B cell (primary cell): ENCODE results near the gene WDR53.
"Not testable (repeated sequence)": the region's sequence is repeated elsewhere in the genome, so short reads cannot be mapped to it uniquely, and the experiment has no call there.

ENCODE experiments used
- EZH2 ChIP-seq: IDR thresholded peaks from 2 replicates; pipeline ENCODE4 v1.6.1; 2012; ENCODE audit warnings: borderline replicate concordance, low read depth, mild to moderate bottlenecking, moderate library complexity, low read length; ENCODE audit not compliant: insufficient read depth, poor library complexity, severe bottlenecking
- TF ChIP-seq, protein P1 (sequence below): fragments of 200-600 bp; IDR thresholded peaks from one replicate; pipeline ENCODE4 v1.8.0; 2022; ENCODE audit warnings: antibody characterized with exemption, mild to moderate bottlenecking

DNA sequence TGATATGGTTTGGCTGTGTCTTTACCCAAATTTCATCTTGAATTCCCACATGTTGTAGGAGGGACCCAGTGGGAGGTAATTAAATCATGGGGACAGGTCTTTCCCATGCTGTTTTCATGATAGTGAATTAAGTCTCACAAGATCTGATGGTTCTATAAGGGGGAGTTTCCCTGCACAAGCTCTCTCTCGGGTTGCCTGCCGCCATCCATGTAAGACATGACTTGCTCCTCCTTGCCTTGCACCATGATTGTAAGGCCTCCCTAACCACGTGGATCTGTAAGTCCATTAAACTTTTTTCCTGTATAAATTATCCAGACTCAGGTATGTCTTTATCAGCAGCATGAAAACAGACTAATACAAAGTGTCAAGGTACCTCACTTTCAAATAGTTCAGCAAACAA, 18.2 kb downstream of the WDR53 start:
- TF ChIP-seq, protein P1, sequence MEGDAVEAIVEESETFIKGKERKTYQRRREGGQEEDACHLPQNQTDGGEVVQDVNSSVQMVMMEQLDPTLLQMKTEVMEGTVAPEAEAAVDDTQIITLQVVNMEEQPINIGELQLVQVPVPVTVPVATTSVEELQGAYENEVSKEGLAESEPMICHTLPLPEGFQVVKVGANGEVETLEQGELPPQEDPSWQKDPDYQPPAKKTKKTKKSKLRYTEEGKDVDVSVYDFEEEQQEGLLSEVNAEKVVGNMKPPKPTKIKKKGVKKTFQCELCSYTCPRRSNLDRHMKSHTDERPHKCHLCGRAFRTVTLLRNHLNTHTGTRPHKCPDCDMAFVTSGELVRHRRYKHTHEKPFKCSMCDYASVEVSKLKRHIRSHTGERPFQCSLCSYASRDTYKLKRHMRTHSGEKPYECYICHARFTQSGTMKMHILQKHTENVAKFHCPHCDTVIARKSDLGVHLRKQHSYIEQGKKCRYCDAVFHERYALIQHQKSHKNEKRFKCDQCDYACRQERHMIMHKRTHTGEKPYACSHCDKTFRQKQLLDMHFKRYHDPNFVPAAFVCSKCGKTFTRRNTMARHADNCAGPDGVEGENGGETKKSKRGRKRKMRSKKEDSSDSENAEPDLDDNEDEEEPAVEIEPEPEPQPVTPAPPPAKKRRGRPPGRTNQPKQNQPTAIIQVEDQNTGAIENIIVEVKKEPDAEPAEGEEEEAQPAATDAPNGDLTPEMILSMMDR: not testable (repeated sequence)
- not testable (repeated sequence) for TF ChIP-seq EZH2
